HG03280 (cell line): ENCODE results near the gene MAP3K14.

Experiments used
- ATAC-seq: cut with Tn5 transposase; IDR thresholded peaks from one replicate; pipeline ENCODE4 v1.9.1; 2021; ENCODE audit warnings: mild to moderate bottlenecking, moderate library complexity; ENCODE audit not compliant: unreplicated experiment

The MAP3K14 gene

GRCh38 chr17:45339646-45340605 is 23.1 kb upstream of the MAP3K14 start:
- ATAC-seq, result no peak

GRCh38 chr17:45338996-45339535 is 22.2 kb upstream of the MAP3K14 start:
- no peak for ATAC-seq

- no peak for ATAC-seq
Measured at GRCh38 chr17:45338023-45338781, 21.4 kb upstream of the MAP3K14 start.

- no peak for ATAC-seq
Measured at GRCh38 chr17:45336390-45337182, 19.8 kb upstream of the MAP3K14 start.

- ATAC-seq, result no peak
Measured at GRCh38 chr17:45335721-45336120, 18.9 kb upstream of the MAP3K14 start.

GRCh38 chr17:45334701-45335677 is 18.2 kb upstream of the MAP3K14 start:
- no peak for ATAC-seq

- no peak for ATAC-seq
Measured at GRCh38 chr17:45334231-45334630, 17.4 kb upstream of the MAP3K14 start.

- ATAC-seq, result no peak
Measured at GRCh38 chr17:45333702-45334092, 16.9 kb upstream of the MAP3K14 start.

- ATAC-seq, result no peak
Measured at GRCh38 chr17:45332989-45333701, 16.3 kb upstream of the MAP3K14 start.

- no peak for ATAC-seq
Measured at GRCh38 chr17:45332505-45332904, 15.7 kb upstream of the MAP3K14 start.

- ATAC-seq, result no peak
Measured at GRCh38 chr17:45326626-45327025, 9.8 kb upstream of the MAP3K14 start.

- ATAC-seq, result no peak
Measured at GRCh38 chr17:45325810-45326209, 9.0 kb upstream of the MAP3K14 start.

GRCh38 chr17:45324336-45324735 is 7.5 kb upstream of the MAP3K14 start:
- no peak for ATAC-seq

GRCh38 chr17:45322168-45322567 is 5.3 kb upstream of the MAP3K14 start:
- ATAC-seq, result no peak

GRCh38 chr17:45320931-45321461 is 4.2 kb upstream of the MAP3K14 start:
- ATAC-seq, result no peak

GRCh38 chr17:45320349-45320930 is 3.6 kb upstream of the MAP3K14 start:
- ATAC-seq, result no peak

- no peak for ATAC-seq
Measured at GRCh38 chr17:45319239-45319703, 2.5 kb upstream of the MAP3K14 start.

GRCh38 chr17:45318561-45319230 is 1.9 kb upstream of the MAP3K14 start:
- ATAC-seq, result no peak
